Measurements from ENCODE around the gene IL3.
A peak's percentile ranks its signal among the peaks of the same experiment; 100 is the strongest.
"Not testable (repeated sequence)": the region's sequence is repeated elsewhere in the genome, so short reads cannot be mapped to it uniquely, and the experiment has no call there.

IL3 gene

DNA sequence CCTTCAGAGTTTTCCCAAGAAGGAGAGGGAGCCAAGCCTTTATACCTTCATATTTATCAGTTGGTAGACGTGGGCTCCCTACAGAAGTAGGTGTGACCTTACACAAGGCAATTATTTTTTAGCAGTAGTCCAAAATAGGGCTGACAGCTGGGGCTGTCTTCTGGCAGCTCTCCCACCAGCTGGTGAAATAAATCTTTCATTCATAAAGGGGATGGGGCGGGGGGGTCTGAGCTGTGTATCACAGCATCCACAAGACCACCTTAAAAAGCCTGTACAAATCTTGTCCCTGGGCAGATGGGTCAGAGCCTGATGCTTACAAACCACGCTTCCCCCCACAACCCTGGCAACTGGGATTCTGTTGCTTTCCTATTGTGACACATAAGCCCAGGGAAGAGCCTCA, 32.8 kb downstream of the IL3 start:
- no peak for DNase-seq

DNA sequence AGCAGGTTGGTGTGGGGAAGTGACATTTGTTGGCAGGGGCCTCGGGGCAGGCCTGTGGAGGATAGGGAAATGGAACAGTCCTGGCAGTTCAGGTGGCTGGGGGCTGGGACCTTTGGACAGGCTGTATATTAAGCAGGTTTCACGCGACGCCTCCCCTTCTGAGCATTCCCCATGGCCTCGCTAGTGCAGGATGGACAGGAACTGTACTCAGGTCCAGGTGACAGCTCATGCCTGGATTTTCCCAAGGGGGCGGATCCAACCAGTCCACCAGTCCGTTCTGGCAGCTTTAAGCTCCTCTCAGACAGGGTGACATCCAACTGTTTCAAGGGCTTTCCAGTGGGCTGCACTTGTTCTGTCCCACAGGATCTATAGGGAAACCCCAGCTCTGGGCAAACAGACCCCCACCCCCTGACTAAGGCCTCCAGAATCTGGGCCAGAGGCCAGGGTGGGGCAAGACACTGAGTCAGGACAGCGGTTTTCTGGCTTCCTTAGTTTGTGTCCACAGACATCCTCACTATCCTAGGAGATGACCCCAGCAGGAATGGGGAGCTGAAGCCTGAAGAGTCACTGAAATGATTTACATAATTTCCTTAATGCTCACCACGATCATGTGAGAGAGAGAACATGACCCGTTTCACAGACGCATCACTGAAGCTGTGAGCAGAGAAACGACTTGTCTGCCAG, 34.1 kb downstream of the IL3 start:
- no peak for DNase-seq

DNA sequence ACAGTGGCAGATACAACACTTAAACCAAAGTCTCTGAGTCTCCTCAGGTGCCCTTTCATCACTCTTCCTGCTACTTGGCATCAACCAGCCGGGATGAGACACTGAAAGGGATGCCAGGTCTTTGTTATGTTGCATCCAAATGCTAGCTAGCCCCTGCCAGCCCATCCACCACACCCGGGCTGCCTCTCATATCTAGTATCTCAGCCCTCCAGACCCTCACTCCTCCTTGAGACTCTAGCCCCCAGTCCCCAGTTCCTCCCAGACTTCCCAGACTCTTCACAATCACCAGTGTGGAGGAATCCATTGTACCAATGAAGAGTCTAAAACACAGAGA, 34.6 kb downstream of the IL3 start:
- no peak for DNase-seq

DNA sequence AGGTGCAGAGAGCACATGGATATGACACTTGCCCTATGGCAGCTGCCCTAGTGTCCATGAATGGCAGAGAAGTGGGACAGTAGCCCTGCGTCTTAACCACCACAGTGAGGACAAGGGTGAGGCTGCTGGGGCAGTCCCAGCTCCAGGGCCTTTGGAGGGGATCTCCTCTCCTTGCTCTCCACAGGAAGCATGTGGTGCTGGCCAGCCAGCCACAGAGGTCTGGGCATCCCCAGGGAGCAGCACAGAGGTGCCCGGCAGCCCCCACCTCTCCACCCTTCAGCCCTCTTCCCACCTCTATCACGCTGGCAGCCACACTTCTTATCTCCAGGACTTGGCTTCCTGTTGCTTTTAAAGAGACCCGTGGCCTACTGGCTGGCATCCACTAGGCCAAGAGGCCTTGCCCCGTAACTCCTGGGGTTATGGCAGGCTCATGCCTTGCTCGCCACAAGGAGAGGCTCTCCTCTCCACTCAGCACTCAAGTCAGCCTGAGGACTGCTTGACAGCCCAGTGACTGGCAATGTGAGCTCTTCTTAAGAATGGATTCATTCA, 35.0 kb downstream of the IL3 start:
- DNase-seq: no peak

DNA sequence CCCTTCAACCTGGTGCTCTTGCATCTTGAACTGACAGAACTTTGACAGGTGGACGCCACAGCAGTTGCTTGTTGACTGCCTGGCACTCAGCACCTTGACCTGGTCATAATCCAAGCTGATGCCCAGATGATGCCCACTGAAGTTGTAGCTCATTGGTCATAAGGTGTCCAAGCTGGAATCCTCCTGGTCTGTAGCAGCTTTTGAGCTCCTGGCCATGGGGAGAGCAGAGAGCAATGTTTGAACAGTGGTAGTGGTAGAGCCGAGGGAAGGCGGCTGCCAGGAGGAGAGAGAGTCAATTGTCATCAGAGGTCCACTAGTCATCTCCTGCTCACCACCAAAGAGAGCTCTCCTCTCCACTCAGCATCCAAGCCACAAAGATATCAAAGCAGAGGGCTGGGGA, 36.4 kb downstream of the IL3 start:
- no peak for DNase-seq

DNA sequence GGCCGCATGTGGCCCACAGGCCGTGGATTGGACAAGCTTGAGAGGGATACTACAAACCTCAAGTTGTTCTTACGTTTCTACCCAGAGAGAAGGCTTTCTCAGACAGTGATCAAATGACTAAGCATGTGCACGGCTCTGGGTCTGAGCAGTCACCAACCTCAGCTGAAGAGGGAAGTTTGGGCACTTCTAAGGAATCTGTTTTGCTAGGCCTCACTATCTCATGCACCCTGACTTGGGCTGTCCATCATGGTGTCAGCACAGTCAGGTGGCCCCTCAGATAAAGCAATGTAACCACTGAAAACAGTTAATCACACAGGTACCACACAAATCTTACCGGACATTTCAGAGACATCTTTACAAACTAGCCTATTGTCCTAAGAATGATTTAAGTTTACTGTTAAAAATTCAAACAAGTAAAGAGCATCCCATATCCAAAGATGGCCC, 37.7 kb downstream of the IL3 start:
- no peak for DNase-seq

DNA sequence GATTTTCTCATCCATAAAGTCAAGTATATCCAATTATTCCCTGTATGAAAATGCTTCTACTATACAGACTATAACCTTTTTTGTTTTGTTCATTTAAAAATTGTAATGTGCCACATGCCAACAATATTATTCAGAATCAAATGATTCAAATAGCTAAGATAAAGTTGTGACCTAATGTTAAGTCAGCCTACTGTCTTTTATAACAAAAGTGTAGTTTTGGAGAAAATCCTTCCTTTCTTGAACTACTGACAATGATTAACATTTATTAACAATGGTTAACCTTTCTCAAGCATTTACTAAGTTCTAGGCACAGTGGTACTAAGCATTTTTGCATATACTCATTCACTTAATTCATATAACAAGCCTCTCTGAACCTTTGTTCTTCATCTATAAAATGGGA, 38.2 kb downstream of the IL3 start:
- DNase-seq: no peak

DNA sequence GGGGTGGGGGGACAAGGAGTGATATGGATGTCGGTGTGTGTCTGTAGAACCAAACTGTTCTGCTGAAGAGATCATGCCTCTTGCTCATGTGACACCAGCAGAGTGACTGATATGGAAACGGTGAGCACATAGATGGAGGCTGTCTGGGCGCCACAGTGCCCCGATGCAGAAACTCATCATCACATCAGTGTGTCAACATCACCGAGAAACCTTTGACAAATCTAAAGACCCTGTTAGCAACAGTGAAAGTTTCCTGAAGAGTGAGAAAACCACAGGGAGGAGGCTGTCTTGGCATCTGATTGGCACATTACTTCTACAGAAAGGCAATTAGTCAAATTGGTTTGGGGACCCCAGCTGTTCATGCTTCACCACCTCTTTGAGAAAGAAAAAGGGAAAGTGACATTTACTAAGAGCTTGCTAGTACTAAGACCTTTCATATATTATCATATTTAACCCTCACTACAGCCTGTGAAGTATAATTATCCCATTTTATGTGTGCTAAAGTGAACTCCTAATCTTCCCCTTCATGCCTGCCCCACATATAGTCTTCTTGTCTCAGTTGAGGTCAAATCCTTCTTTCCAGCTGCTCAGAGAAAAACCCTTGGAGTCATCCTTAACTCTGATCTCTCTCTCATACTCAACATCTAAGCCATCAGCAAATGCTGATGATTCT, 38.8 kb downstream of the IL3 start:
- no peak for DNase-seq

DNA sequence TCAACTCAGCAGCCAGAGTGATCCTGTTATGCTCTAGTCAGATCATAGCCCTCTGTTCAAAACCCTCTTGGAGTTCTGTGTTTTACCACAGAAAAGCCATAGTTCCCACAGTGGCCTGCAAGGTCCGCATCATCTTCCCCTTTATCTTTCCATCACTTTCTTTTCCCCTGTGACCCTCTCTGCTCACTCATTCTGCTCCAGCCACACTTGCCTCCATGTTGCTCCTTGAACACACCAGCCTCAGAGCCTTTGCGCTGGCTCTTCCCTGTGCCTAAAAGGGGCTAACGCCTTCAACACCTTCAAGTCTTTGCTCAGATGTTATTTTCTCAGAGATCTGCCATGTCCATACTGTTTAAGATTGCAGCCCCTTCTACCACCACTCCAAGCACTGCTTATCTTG, 39.5 kb downstream of the IL3 start:
- no peak for DNase-seq

DNA sequence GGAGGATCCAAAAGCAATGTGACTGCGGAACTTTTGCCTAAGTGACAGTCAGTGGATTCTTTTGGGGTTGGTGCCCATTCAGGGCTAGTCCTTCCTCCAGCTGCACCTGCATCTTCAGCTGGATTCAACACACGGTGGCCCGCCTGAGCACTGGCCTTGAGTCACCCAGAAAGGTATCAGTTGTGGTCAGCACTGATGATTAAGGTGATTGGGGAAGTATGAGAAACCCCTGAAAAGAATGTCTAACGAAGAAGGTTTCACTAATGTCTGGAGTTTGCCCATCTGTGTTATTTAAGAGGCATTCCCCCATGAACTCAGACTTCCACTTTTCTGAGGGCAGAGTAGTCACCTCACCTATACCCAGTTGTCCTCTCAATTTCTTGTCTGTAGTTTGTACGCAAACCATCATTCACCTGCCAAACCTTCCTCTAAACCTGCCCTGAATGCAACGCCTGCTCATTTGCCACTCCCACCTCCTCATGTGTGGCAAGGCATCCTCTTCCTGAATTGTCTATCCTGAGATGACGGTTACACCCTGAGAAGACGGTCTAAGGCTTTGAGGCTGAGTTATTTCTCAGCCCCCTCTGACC, 40.3 kb downstream of the IL3 start:
- DNase-seq: no peak

DNA sequence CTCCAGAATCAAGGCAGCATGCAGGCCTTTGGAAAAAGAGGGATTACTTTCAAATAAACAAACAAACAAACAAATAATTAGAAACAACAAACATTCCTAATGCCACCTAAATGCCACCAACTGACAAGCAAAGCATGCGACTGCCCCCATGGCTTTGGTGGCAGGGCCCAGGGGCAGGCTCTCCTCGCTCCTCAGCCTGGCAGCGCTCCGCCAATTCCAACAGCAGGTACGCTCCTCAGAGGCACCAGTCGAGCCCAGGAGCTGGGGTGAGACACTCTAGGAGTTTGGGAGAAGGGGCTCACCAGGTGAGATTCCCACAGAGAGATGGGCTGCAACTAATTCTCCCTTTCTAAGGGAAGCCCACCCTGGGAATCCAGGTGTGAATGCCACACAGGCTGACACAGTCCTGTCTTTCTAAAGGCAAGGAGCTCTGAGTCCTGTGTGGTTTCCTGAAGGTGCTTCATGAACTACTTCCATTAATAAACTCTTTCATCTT, 41.0 kb downstream of the IL3 start:
- DNase-seq: no peak

DNA sequence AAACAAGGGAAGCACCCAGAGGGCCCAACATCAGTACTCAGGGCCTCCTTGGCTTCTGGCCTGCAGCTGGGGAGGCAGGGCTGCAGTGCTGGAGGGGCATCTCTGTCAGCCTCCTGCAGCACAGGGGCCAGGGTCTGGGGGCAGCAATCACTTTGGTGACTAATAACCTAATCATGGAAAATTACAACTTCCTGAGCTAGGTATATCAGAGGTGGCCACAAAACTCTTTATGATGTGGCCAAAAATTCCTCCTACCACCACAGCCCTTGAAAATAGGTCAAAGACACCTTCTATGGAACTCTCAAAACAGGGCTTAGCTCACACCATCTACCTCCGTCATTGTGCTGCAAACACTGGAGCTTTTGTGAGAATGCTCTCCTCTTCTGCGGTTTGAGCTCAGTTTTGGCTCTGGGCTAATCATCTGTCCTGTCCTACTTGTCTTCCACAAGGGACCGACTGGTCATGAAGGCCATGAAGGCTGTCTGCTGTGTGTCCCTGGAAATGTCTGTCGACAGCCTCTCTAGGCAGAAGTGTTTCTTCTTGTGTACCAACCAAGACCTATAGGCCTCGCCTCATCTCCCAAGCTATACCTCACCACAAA, 41.7 kb downstream of the IL3 start:
- no peak for DNase-seq

DNA sequence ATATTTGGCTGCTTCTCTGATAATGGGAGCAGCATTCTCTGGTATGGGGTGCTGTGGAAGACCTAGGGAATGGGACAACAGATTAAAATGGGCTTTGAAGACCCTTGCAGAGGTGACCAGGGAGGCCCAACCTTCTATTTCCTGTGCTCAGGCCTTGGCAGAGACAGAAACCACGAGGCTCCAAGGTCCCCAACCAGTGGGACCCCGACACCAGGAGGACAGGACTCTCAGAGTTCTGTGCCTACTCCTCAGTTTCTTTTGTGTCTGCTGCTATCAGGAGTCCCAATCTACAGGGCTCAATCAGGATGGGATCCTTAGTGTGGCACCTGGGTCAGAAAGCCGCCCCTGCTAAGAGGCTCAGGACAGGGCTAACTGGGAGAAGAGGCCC, 42.5 kb downstream of the IL3 start:
- DNase-seq: no peak

DNA sequence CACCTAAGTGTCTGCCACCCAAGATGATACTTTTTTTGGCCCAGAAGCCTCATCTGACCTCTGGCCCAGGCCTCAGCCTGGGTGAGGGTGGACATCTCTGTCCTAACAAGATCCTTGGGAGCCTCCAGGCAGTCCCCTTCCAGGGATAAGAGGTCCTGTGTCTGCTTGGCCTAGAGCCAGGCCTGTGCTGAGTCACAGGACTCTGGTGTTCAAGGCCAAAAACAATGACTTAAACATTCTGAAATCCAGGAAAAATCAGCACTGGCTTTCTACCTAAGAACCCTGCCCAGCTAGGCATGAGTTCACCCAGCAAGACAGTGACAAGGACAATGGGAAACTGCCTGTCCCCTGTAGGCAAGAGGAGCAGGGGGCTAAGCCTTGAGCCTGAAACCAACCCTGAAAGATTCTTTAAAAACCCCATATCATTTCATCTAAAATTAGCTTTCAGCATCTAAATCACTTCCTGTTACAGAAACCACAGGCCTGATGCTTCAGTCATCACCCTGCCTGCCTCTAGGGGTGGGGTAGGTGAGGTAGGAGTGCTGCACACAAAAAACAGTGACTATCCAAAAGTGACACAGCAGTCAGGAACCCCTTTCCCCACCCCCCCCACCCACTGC, 43.0 kb downstream of the IL3 start:
- DNase-seq: peak in 2 of 56 donors; percentile 1 to 60

DNA sequence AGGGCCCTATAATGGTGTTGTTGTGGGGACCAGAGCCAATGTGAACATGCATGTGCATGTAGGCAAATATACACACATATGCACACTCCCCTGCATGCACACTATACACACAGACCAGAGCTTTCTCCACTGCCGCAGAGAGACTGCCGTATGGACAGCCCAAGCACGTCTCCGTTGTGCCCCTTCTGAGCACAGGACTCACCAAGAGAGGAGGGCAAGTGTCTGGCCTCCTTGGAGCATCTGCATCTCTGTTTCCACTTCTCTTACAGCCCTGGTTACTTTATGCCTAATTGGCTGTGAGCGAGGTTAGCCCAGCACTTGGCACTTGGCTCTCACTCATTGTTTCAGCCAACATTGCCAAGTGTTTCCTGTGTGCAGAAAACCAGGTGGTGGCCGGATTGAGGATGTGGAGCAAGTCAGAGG, 43.5 kb downstream of the IL3 start:
- no peak for DNase-seq

DNA sequence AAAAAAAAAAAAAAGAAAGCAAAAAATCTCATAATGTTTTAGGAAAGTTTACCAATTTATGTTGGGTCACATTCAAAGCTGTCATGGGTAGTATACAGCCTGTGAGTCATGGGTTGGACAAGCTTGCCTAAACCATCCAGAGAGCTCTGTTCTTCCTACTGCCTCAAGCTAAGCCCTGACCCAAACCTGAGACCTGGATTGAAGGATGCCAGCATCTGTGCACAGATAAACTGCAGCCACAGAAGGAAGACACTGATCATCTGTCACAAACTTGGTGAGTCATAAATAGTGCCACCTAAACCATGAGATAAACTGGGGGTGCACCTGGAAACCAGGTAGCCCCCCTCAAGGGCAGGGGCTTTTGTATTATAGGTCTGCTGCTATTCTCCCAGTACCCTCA, 44.1 kb downstream of the IL3 start:
- DNase-seq: no peak

DNA sequence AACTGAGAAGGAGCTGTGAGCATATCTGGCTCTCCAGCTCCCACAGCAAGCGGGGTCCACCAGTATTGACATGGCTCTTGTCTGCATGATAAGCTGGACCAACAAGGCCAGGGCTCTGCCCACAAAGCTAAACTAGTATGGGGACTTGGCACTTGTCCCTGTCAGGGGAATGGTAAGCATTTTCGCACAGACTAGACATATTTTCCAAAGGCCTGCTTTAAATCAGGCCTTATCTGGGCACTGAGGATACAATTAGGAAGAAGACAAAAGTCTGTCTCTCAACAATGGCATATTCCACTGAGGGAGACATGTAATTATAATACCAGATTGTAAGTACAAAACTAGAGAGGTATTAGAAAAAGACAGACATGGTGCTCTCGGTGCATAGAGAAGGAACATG, 45.2 kb downstream of the IL3 start:
- no peak for DNase-seq

DNA sequence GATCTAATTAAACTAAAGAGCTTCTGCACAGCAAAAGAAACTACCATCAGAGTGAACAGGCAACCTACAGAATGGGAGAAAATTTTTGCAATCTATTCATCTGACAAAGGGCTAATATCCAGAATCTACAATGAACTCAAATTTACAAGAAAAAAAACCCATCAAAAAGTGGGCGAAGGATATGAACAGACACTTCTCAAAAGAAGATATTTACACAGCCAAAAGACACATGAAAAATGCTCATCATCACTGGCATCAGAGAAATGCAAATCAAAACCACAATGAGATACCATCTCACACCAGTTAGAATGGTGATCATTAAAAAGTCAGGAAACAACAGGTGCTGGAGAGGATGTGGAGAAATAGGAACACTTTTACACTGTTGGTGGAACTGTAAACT, 48.0 kb downstream of the IL3 start:
- DNase-seq: not testable (repeated sequence)

DNA sequence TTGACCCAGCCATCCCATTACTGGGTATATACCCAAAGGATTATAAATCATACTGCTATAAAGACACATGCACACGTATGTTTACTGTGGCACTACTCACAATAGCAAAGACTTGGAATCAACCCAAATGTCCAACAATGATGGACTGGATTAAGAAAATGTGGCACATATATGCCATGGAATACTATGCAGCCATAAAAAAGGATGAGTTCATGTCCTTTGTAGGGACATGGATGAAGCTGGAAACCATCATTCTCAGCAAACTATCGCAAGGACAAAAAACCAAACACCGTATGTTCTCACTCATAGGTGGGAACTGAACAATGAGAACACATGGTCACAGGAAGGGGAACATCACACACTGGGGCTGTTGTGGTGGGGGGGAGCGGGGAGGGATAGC, 48.5 kb downstream of the IL3 start:
- not testable (repeated sequence) for DNase-seq

DNA sequence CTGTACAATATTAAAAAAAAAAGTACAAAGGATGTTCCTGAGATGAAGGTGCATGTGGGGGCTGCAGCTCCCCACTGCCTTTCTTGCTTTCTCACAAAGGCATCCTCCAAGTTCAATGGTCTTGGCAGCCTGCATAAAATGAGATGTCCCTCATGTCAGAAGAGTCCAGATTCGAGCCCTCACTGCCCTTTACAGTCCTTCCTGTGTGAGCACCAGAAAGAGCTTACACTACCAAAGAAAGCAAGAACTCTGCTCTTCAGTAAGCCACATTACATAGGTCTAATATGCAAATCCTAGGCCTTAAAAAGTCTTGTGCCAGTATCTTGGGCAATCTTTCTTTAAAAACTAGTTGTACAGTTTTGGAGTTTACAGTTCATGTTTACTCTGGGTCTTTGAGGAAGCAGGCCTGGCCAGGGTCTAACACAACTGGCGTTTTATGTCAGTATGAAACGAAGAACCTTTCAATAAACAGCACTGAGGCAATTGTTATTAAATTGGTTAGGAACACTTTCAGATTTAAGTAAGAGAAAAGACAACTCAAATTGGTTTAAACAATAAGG, 49.1 kb downstream of the IL3 start:
- DNase-seq: no peak

DNA sequence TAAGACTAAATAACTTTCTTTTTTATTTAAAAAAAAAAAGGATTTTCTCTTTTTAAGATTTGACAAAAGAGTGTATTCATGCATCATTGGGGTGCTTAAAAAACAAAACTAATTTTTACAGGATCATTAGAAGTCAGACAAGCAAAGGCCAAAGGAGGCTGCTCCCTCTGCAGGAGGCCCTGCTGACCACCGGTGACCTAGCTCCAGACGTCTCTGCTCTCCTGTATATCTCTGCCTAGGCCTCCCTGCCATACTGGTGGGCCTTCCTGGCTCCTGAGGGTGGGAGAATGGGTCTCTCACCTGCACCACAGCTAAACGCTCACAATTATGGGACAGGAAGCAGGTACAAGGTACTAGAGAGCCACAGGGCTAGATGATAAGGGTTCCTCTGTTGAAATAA, 49.7 kb downstream of the IL3 start:
- no peak for DNase-seq

All from nucleus accumbens (tissue), 56 donors.